Measurements from ENCODE around the gene FYN.

GRCh38 chr6:111813237-111813636, 60.0 kb downstream of the FYN start:
- no peak for TF ChIP-seq EZH2 (IDR thresholded peaks at IDR 0.05; ENCODE audit: insufficient read depth, poor library complexity, severe bottlenecking)
- TF ChIP-seq EZH2phosphoT487 (IDR thresholded peaks at IDR 0.05; ENCODE audit: insufficient read depth, low read depth), result no peak
